BJ (cell line): Measurements from ENCODE around the gene GPR108. TPM values are rescaled to one million over a fixed set of nuclear protein-coding genes. Genes with fewer than 3 reads are reported as not detected.

ENCODE experiments used
- CTCF ChIA-PET: fragments of 350-600 bp; formaldehyde crosslinking; extraction: SDS; loops from one replicate; lab custom pipeline; 2021; ENCODE audit warnings: antibody characterized with exemption, inconsistent platforms; lab: Yijun Ruan, JAX
- POLR2A ChIA-PET: fragments of 300-600 bp; sonication (Branson Sonifier 250); formaldehyde crosslinking; extraction: SDS; loops from one replicate; lab custom pipeline; 2021; ENCODE audit warnings: antibody characterized with exemption; lab: Charles Lee
- DNase-seq: peaks from one replicate; pipeline ENCODE4 v3.0.0-alpha.2; 2011; ENCODE audit warnings: low read depth
- H3K27me3 ChIP-seq: 2 replicates; pipeline ENCODE4 v1.6.0; 2011; ENCODE audit warnings: low read length; ENCODE audit not compliant: control insufficient read depth, insufficient read depth
- H3K36me3 ChIP-seq: 2 replicates; pipeline ENCODE4 v1.5.1; 2011; ENCODE audit warnings: low read length; ENCODE audit not compliant: control insufficient read depth, insufficient read depth
- H3K4me3 ChIP-seq: 2 replicates; pipeline ENCODE4 v1.5.1; 2011; ENCODE audit warnings: low read depth, mild to moderate bottlenecking, control low read depth, low read length
- polyA plus RNA-seq: library from polyadenylated mRNA; depleted of rRNA; stranded (reverse); fragments of >200 nt; gene quantifications from 2 replicates; pipeline ENCODE4 v1.2.3, GENCODE V29; 2011
- TF ChIP-seq, protein P1 (sequence below): IDR thresholded peaks from 2 replicates; pipeline ENCODE4 v1.5.1; 2011; ENCODE audit warnings: low read depth, mild to moderate bottlenecking, control low read depth, inconsistent platforms, low read length, moderate library complexity; ENCODE audit not compliant: insufficient read depth

Gene GPR108
- polyA plus RNA-seq, 1 experiment = 71.4 TPM

DNA sequence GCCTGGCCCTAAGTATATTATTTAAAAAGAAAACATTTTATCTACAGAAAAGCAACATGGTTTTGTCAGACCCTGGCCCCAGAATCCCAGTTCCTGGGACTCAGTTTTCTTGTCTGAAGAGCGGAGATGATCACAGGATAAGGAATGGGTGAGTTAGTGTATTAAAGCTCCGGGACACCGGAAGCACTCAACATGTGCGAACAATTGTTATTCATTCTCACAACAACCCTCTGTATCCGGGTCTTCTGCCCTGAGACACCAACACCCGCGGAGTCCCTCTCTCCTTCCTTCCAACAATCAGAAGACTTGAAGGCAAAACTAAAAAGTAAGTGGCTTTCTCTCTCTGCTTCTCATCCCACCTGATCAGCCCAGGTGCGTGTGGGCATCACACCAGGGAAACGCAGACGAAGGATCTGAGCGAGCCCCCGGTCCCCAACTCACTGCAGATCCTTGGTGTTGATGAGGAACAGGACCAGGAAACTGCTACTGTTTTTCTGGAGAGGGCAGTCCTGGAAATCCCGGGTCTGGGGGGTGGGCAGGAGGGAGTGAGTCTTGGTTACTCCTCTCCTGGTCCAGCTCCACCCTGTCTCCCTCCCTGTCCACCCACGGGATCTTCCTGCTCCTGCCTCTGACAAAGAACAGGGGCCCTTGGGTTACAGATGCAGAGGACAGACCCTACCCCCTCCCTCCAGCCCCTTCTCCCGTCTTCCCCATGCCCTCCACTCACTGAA is 2.0 kb downstream of the GPR108 start:
- TF ChIP-seq, protein P1, sequence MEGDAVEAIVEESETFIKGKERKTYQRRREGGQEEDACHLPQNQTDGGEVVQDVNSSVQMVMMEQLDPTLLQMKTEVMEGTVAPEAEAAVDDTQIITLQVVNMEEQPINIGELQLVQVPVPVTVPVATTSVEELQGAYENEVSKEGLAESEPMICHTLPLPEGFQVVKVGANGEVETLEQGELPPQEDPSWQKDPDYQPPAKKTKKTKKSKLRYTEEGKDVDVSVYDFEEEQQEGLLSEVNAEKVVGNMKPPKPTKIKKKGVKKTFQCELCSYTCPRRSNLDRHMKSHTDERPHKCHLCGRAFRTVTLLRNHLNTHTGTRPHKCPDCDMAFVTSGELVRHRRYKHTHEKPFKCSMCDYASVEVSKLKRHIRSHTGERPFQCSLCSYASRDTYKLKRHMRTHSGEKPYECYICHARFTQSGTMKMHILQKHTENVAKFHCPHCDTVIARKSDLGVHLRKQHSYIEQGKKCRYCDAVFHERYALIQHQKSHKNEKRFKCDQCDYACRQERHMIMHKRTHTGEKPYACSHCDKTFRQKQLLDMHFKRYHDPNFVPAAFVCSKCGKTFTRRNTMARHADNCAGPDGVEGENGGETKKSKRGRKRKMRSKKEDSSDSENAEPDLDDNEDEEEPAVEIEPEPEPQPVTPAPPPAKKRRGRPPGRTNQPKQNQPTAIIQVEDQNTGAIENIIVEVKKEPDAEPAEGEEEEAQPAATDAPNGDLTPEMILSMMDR = no peak
- no peak for DNase-seq
- 0 out of 2 replicates have a peak overlapping the region, but pooled peaks have one; percentile 10 for H3K4me3 ChIP-seq
- ChIA-PET POLR2A (no interaction called here), CTCF (interaction anchor here (1.2 to 6.6 kb wide), 3 partner anchors 74 to 219 kb away, joined by 5 to 51 read pairs (median 6); no protein-coding TSS in a partner anchor)
- H3K36me3 ChIP-seq = peaks cover 13% of the 10 kb centered on the region
- H3K27me3 ChIP-seq = no peaks in the 10 kb centered on the region

DNA sequence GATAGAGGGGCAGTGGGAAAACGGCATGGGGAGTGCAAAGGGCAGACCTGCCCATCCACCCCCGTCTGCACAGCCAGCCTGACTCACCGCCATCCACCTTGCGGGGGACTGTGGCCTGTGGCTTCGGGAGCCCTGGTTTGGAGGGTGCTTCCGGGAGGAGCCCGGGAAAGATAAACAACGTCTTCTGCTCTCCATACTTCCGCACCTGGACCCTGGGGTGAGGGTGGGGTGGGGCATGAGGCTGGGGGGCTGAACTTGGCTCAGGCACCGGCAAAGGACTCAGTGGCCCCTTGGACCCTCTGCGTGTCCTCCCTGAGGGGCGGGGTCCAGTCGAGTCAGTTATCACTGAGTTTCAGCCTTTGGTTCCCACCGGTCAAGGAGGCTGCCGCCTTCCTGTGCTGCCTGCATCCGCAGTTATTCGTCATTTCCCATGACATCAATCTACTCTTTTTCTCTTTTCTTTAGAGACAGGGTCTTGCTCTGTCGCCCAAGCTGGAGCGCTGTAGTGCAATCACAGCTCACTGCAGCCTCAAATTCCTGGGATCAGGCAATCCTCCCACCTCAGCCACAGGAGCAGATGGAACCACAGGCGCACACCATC is 3.2 kb downstream of the GPR108 start:
- TF ChIP-seq, protein P1 = no peak
- POLR2A ChIA-PET = no interaction called here
- no peak overlapping the region for H3K4me3 ChIP-seq
- CTCF ChIA-PET = interaction anchor here (6.6 kb wide), 1 partner anchor 129 kb away, joined by 51 read pairs; no protein-coding TSS in a partner anchor
- H3K36me3 ChIP-seq = peaks cover 13% of the 10 kb centered on the region
- DNase-seq = no peak
- H3K27me3 ChIP-seq = no peaks in the 10 kb centered on the region

DNA sequence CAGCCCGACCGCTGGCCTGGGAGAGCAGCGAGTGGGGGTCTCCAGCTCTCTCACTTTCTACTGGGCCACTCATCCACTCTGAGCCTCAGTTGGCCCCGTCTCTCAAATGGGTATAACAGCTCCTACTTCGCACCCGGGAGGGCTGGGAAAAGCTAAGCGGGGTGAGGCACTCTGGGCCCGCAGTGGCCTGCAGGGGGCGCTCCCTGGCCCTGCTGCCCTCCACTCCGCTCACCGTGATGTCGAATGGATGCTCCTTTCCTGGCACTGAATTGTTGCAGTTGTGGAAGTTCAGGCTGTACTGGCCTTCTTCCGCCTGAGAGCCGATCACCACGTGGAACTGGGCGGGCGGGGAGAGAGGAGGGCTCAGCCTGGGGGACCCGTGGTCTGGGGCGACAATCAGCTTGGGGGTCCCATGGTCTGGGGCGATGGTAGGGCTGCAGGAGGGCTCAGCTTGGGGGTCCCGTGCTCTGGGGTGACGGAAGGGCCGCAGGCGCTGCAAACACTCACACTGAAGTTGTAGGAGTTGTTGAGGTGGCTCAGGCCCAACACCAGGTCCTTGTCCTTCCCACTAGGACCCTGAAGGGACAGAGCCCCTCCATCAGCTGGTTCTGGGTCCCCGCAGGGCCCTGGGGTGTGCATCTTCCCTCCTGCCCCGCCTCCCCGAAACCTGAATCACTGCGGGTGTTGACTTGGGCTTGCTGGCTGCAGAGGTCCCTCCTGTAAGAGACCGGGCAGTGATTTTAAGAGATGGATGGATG is 3.9 kb downstream of the GPR108 start:
- DNase-seq = no peak
- ChIA-PET CTCF (no interaction called here), POLR2A (no interaction called here)
- H3K4me3 ChIP-seq = no peak overlapping the region
- no peaks in the 10 kb centered on the region for H3K27me3 ChIP-seq
- peaks cover 13% of the 10 kb centered on the region for H3K36me3 ChIP-seq
- TF ChIP-seq, protein P1 = no peak; the same call in 1 of the 2 replicates

DNA sequence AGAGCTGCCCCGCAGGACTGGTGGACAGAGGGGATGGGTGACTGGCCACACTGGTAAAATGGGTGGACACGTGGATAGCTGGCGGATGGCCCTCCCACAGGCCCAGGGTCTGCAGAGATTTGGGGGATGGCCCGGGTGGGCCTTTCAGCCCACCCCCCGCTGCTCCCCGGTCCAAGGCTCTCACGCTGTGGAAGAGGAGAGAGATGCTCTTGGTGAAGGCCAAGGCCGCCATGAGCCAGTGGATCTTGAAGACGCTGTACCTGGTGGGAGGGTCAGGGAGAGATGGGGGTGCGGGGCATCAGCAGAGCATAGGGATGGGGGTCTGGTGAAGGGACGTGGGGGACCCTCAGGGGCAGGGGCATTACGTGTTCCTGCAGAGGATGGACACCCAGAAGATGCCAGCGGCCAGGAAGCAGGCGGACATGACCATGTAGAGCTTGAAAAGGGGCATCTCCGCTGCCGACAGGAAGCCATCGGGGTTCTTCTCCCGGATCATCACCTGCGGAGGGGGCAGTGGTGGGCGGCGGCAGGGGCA is 4.5 kb downstream of the GPR108 start:
- no peak for DNase-seq
- no peak overlapping the region for H3K4me3 ChIP-seq
- ChIA-PET CTCF (no interaction called here), POLR2A (no interaction called here)
- TF ChIP-seq, protein P1 = no peak
- H3K36me3 ChIP-seq = peaks cover 13% of the 10 kb centered on the region
- no peaks in the 10 kb centered on the region for H3K27me3 ChIP-seq

DNA sequence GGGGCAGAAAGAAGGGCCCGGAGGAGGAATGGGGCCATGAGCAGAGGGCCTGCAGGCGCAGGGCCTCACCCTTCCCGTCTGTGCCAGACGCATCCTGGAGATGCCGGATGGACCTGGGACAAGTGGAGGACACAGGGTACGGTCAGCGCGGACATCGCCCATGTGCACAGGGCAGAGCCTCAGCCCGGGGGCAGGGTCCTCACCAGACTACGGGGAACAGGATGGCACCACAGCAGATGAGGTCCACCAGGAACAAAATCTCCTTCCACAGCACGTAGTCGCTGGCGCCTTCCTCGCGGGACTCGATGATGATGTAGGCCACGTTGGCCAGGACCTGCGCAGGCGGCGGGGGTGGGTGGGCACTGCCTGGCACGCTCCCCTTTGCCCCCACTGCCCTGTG is 5.6 kb downstream of the GPR108 start:
- Histone ChIP-seq H3K36me3 (peaks cover 13% of the 10 kb centered on the region), H3K4me3 (no peak overlapping the region), H3K27me3 (no peaks in the 10 kb centered on the region)
- ChIA-PET POLR2A (no interaction called here), CTCF (no interaction called here)
- TF ChIP-seq, protein P1 = no peak
- no peak for DNase-seq
